ENCODE measurements around the gene BTAF1. TPM values are rescaled to one million over a fixed set of nuclear protein-coding genes. Genes with fewer than 3 reads are reported as not detected.

The BTAF1 gene
- total RNA-seq, 4 donors from 2014 or later: 35.5 to 78.3 (median 43.1) TPM

GRCh38 chr10:91910467-91910866 is 13.1 kb upstream of the BTAF1 start:
- 90 to 91% methylated on average over 4 of the region's 4 CpGs for WGBS, 2 donors
- DNase-seq (ENCODE audit: low spot score in 2 of 2): no peak
- intact Hi-C loops (cut with DNase I; ENCODE audit: low total_unique reads): loop anchor here (5.0 kb wide), 1 partner anchor 153 kb away; no protein-coding TSS in a partner anchor
- no peak for TF ChIP-seq CTCF (IDR thresholded peaks at IDR 0.05)
- no peak for TF ChIP-seq POLR2A (IDR thresholded peaks at IDR 0.05)
- H3K4me3 ChIP-seq (ENCODE audit: low read depth, poor library complexity, severe bottlenecking): no peak overlapping the region

GRCh38 chr10:91919651-91920050 is 3.9 kb upstream of the BTAF1 start:
- TF ChIP-seq CTCF (IDR thresholded peaks at IDR 0.05) (no peak), POLR2A (IDR thresholded peaks at IDR 0.05) (no peak)
- no peak for DNase-seq (ENCODE audit: low spot score in 2 of 2)
- intact Hi-C loops (cut with DNase I; ENCODE audit: low total_unique reads): no loop called here
- WGBS, 2 donors: 91 to 98% methylated on average over 1 of the region's 1 CpG
- H3K4me3 ChIP-seq (ENCODE audit: low read depth, poor library complexity, severe bottlenecking): no peak overlapping the region

- peak overlapping the region; percentile 35 for H3K4me3 ChIP-seq (ENCODE audit: low read depth, poor library complexity, severe bottlenecking)
- intact Hi-C loops (cut with DNase I; ENCODE audit: low total_unique reads): no loop called here
- DNase-seq (ENCODE audit: low spot score in 2 of 2): no peak
- TF ChIP-seq POLR2A (IDR thresholded peaks at IDR 0.05): no peak
- TF ChIP-seq CTCF (IDR thresholded peaks at IDR 0.05): no peak
- WGBS, 2 donors: 3 to 5% methylated on average over 21 of the region's 21 CpGs
Measured at GRCh38 chr10:91924212-91925021, 847 bp downstream of the BTAF1 start.

GRCh38 chr10:91925022-91925320 is 1.4 kb downstream of the BTAF1 start:
- H3K4me3 ChIP-seq (ENCODE audit: low read depth, poor library complexity, severe bottlenecking): no peak overlapping the region
- DNase-seq (ENCODE audit: low spot score in 2 of 2): no peak
- intact Hi-C loops (cut with DNase I; ENCODE audit: low total_unique reads): no loop called here
- 50 to 54% methylated on average over 2 of the region's 2 CpGs for WGBS, 2 donors
- TF ChIP-seq POLR2A (IDR thresholded peaks at IDR 0.05) (no peak), CTCF (IDR thresholded peaks at IDR 0.05) (no peak)

GRCh38 chr10:91930939-91931338 is 7.4 kb downstream of the BTAF1 start:
- intact Hi-C loops (cut with DNase I; ENCODE audit: low total_unique reads): no loop called here
- no peak for DNase-seq (ENCODE audit: low spot score in 2 of 2)

More at GRCh38 chr10:91930939-91931338, 7.4 kb downstream of the BTAF1 start:
- TF ChIP-seq POLR2A (IDR thresholded peaks at IDR 0.05): no peak
- TF ChIP-seq CTCF (IDR thresholded peaks at IDR 0.05): no peak
- H3K4me3 ChIP-seq (ENCODE audit: low read depth, poor library complexity, severe bottlenecking): no peak overlapping the region
- WGBS, 2 donors: 64 to 72% methylated on average over 3 of the region's 3 CpGs
